CD8-positive, alpha-beta memory T cell (primary cell): ENCODE results near the gene MET. TPM values are rescaled to one million over a fixed set of nuclear protein-coding genes. Genes with fewer than 3 reads are reported as not detected.
"Not testable (repeated sequence)": the region's sequence is repeated elsewhere in the genome, so short reads cannot be mapped to it uniquely, and the experiment has no call there.

Experiments used
- CTCF ChIA-PET: fragments of 350-600 bp; sonication (Branson Sonifier 250); formaldehyde crosslinking; loops from one replicate; lab custom pipeline; 2021; ENCODE audit warnings: antibody characterized with exemption; lab: Charles Lee
- POLR2A ChIA-PET: fragments of 350-600 bp; sonication (Branson Sonifier 250); formaldehyde crosslinking; loops from one replicate; lab custom pipeline; 2021; ENCODE audit warnings: antibody characterized with exemption; lab: Charles Lee
- DNase-seq, 5 donors: peaks; one replicate each; pipeline versions ENCODE4 v3.0.0 to v3.0.0-alpha.2; 2020 to 2022; ENCODE audit warnings: mixed read lengths in 1 of 5
- H3K27ac ChIP-seq: one replicate; pipeline ENCODE4 v1.7.0; 2013; ENCODE audit warnings: low read depth, mild to moderate bottlenecking, low read length, moderate library complexity
- H3K27me3 ChIP-seq: 2 replicates; pipeline ENCODE4 v1.7.0; 2013; ENCODE audit warnings: low read length, mild to moderate bottlenecking; ENCODE audit not compliant: insufficient read depth, poor library complexity, severe bottlenecking
- H3K36me3 ChIP-seq: 2 replicates; pipeline ENCODE4 v1.7.0; 2013; ENCODE audit warnings: mild to moderate bottlenecking, low read length, moderate library complexity; ENCODE audit not compliant: insufficient read depth
- H3K4me1 ChIP-seq: 2 replicates; pipeline ENCODE4 v1.7.0; 2013; ENCODE audit warnings: mild to moderate bottlenecking, low read length, moderate library complexity; ENCODE audit not compliant: insufficient read depth
- H3K4me3 ChIP-seq: 2 replicates; pipeline ENCODE4 v1.7.0; 2013; ENCODE audit warnings: mild to moderate bottlenecking, low read length
- H3K9me3 ChIP-seq: 2 replicates; pipeline ENCODE4 v1.7.0; 2013; ENCODE audit warnings: mild to moderate bottlenecking, low read length
- H3K27ac Mint-ChIP-seq, 8 donors: one replicate each; pipeline ENCODE4 v1.8.0; 2020 to 2021; ENCODE audit warnings: mixed read lengths in 8 of 8, mild to moderate bottlenecking in 6 of 8, inconsistent platforms in 3 of 8, moderate library complexity in 3 of 8
- H3K27me3 Mint-ChIP-seq, 2 donors: one replicate each; pipeline ENCODE4 v1.8.0; 2020 to 2021; ENCODE audit warnings: mixed read lengths in 2 of 2, mild to moderate bottlenecking in 1 of 2, moderate library complexity in 1 of 2
- H3K36me3 Mint-ChIP-seq, 3 donors: one replicate each; pipeline ENCODE4 v1.8.0; 2020 to 2021; ENCODE audit warnings: mixed read lengths in 3 of 3, inconsistent platforms in 1 of 3, mild to moderate bottlenecking in 1 of 3
- H3K4me1 Mint-ChIP-seq, 3 donors: one replicate each; pipeline ENCODE4 v1.8.0; 2020 to 2021; ENCODE audit warnings: mixed read lengths in 3 of 3, inconsistent platforms in 1 of 3, mild to moderate bottlenecking in 1 of 3
- H3K4me3 Mint-ChIP-seq, 7 donors: one replicate each; pipeline ENCODE4 v1.8.0; 2020 to 2021; ENCODE audit warnings: mixed read lengths in 7 of 7, mild to moderate bottlenecking in 6 of 7, moderate library complexity in 4 of 7, inconsistent platforms in 2 of 7
- H3K9me3 Mint-ChIP-seq, 5 donors: one replicate each; pipeline ENCODE4 v1.8.0; 2020 to 2022; ENCODE audit warnings: mixed read lengths in 5 of 5, mild to moderate bottlenecking in 3 of 5, moderate library complexity in 2 of 5, inconsistent platforms in 1 of 5
- polyA plus RNA-seq: library from polyadenylated mRNA; unstranded; fragments of 300-500 nt; fragmentation: Illumina TruSeq; gene quantifications from one replicate; pipeline ENCODE4 v1.2.3, GENCODE V29; 2021
- total RNA-seq, 2 experiments: library from RNA; stranded (reverse); gene quantifications; one replicate each; pipeline ENCODE4 v1.2.3, GENCODE V29; 2021

MET gene
- total and polyA plus RNA-seq, 3 experiments from 2014 or later, result 3.1 to 4.3 TPM; not detected in 1

GRCh38 chr7:116710764-116711452, 38.9 kb downstream of the MET start:
- no peak overlapping the region for H3K27ac Mint-ChIP-seq
- H3K4me1 Mint-ChIP-seq, result no peaks in the 10 kb centered on the region
- Histone ChIP-seq H3K27ac (no peak overlapping the region), H3K27me3 (no peaks in the 10 kb centered on the region), H3K4me3 (no peak overlapping the region), H3K4me1 (no peaks in the 10 kb centered on the region), H3K36me3 (no peaks in the 10 kb centered on the region), H3K9me3 (no peaks in the 10 kb centered on the region)
- peaks cover 5 to 17% of the 10 kb centered on the region in 2 donors for H3K27me3 Mint-ChIP-seq
- no peaks in the 10 kb centered on the region for H3K9me3 Mint-ChIP-seq
- ChIA-PET POLR2A (no interaction called here), CTCF (no interaction called here)
- H3K36me3 Mint-ChIP-seq, result no peaks in the 10 kb centered on the region
- DNase-seq, result no peak
- no peak overlapping the region for H3K4me3 Mint-ChIP-seq

- POLR2A ChIA-PET, result no interaction called here
- peak overlapping the region in 1 of 8 donors; percentile 17 for H3K27ac Mint-ChIP-seq
- CTCF ChIA-PET, result no interaction called here
Observed at GRCh38 chr7:116711790-116712189, 39.8 kb downstream of the MET start.

GRCh38 chr7:116713500-116713899, 41.5 kb downstream of the MET start:
- Histone ChIP-seq H3K36me3 (no peaks in the 10 kb centered on the region), H3K4me1 (no peaks in the 10 kb centered on the region), H3K4me3 (no peak overlapping the region), H3K9me3 (no peaks in the 10 kb centered on the region), H3K27me3 (no peaks in the 10 kb centered on the region), H3K27ac (no peak overlapping the region)
- Mint-ChIP-seq H3K36me3 (no peaks in the 10 kb centered on the region), H3K4me1 (no peaks in the 10 kb centered on the region), H3K9me3 (no peaks in the 10 kb centered on the region), H3K27ac (no peak overlapping the region), H3K27me3 (peaks cover 5 to 17% of the 10 kb centered on the region in 2 donors), H3K4me3 (no peak overlapping the region)
- ChIA-PET CTCF (no interaction called here), POLR2A (no interaction called here)
- DNase-seq, result no peak

More at GRCh38 chr7:116711790-116712189, 39.8 kb downstream of the MET start:
- H3K9me3 Mint-ChIP-seq, result no peaks in the 10 kb centered on the region
- H3K36me3 Mint-ChIP-seq, result no peaks in the 10 kb centered on the region
- H3K9me3 ChIP-seq, result no peaks in the 10 kb centered on the region
- no peaks in the 10 kb centered on the region for H3K4me1 ChIP-seq
- H3K27ac ChIP-seq, result no peak overlapping the region
- no peak overlapping the region for H3K4me3 Mint-ChIP-seq
- H3K27me3 Mint-ChIP-seq, result peaks cover 5 to 17% of the 10 kb centered on the region in 2 donors
- no peak overlapping the region for H3K4me3 ChIP-seq
- no peak for DNase-seq
- H3K4me1 Mint-ChIP-seq, result no peaks in the 10 kb centered on the region
- H3K27me3 ChIP-seq, result no peaks in the 10 kb centered on the region
- no peaks in the 10 kb centered on the region for H3K36me3 ChIP-seq

- Mint-ChIP-seq H3K36me3 (no peaks in the 10 kb centered on the region), H3K4me1 (no peaks in the 10 kb centered on the region), H3K4me3 (no peak overlapping the region), H3K27me3 (peaks cover 3 to 17% of the 10 kb centered on the region in 2 donors), H3K27ac (no peak overlapping the region), H3K9me3 (no peaks in the 10 kb centered on the region)
- no peaks in the 10 kb centered on the region for H3K36me3 ChIP-seq
- H3K4me1 ChIP-seq, result no peaks in the 10 kb centered on the region
- H3K27me3 ChIP-seq, result no peaks in the 10 kb centered on the region
- no peak overlapping the region for H3K4me3 ChIP-seq
- no peak overlapping the region for H3K27ac ChIP-seq
- CTCF ChIA-PET, result no interaction called here
- DNase-seq, result no peak
- POLR2A ChIA-PET, result no interaction called here
- no peaks in the 10 kb centered on the region for H3K9me3 ChIP-seq
Observed at GRCh38 chr7:116713918-116714317, 41.9 kb downstream of the MET start.

- H3K27me3 Mint-ChIP-seq, result peaks cover 3 to 11% of the 10 kb centered on the region in 2 donors
- H3K4me3 Mint-ChIP-seq, result no peak overlapping the region
- Histone ChIP-seq H3K27me3 (no peaks in the 10 kb centered on the region), H3K27ac (no peak overlapping the region), H3K4me1 (no peaks in the 10 kb centered on the region), H3K4me3 (no peak overlapping the region), H3K36me3 (no peaks in the 10 kb centered on the region), H3K9me3 (no peaks in the 10 kb centered on the region)
- no peak overlapping the region for H3K27ac Mint-ChIP-seq
- DNase-seq, result no peak
- no peaks in the 10 kb centered on the region for H3K36me3 Mint-ChIP-seq
- H3K9me3 Mint-ChIP-seq, result no peaks in the 10 kb centered on the region
- H3K4me1 Mint-ChIP-seq, result no peaks in the 10 kb centered on the region
- CTCF ChIA-PET, result no interaction called here
- POLR2A ChIA-PET, result no interaction called here
Observed at GRCh38 chr7:116715077-116715476, 43.1 kb downstream of the MET start.

GRCh38 chr7:116717137-116717536, 45.1 kb downstream of the MET start:
- CTCF ChIA-PET, result no interaction called here
- POLR2A ChIA-PET, result no interaction called here
- Histone ChIP-seq H3K36me3 (no peaks in the 10 kb centered on the region), H3K4me1 (no peaks in the 10 kb centered on the region), H3K4me3 (no peak overlapping the region), H3K27me3 (no peaks in the 10 kb centered on the region), H3K27ac (no peak overlapping the region), H3K9me3 (no peaks in the 10 kb centered on the region)
- Mint-ChIP-seq H3K27ac (no peak overlapping the region), H3K9me3 (peaks cover 0 to 2% (median 0%) of the 10 kb centered on the region in 5 donors), H3K27me3 (peaks cover 3 to 10% of the 10 kb centered on the region in 2 donors), H3K4me3 (no peak overlapping the region), H3K4me1 (no peaks in the 10 kb centered on the region), H3K36me3 (no peaks in the 10 kb centered on the region)
- no peak for DNase-seq

GRCh38 chr7:116723959-116724529, 52.0 kb downstream of the MET start:
- H3K4me3 Mint-ChIP-seq, DNase-seq, H3K4me1 ChIP-seq, H3K9me3 ChIP-seq, CTCF ChIA-PET, H3K9me3 Mint-ChIP-seq, H3K36me3 ChIP-seq, H3K4me3 ChIP-seq, H3K27ac Mint-ChIP-seq, H3K36me3 Mint-ChIP-seq, POLR2A ChIA-PET, H3K27me3 ChIP-seq, H3K27ac ChIP-seq, H3K4me1 Mint-ChIP-seq: not testable (repeated sequence)
- H3K27me3 Mint-ChIP-seq, result peaks cover 2 to 18% of the 10 kb centered on the region in 2 donors

- CTCF ChIA-PET, result no interaction called here
Observed at GRCh38 chr7:116724560-116725231, 52.7 kb downstream of the MET start.

More at GRCh38 chr7:116724560-116725231, 52.7 kb downstream of the MET start:
- Mint-ChIP-seq H3K9me3 (peaks cover 0 to 2% (median 0%) of the 10 kb centered on the region in 5 donors), H3K4me3 (no peak overlapping the region), H3K27ac (no peak overlapping the region), H3K36me3 (no peaks in the 10 kb centered on the region), H3K4me1 (no peaks in the 10 kb centered on the region), H3K27me3 (peaks cover 2 to 22% of the 10 kb centered on the region in 2 donors)
- no peak for DNase-seq
- POLR2A ChIA-PET, result no interaction called here
- Histone ChIP-seq H3K27me3 (no peaks in the 10 kb centered on the region), H3K4me1 (no peaks in the 10 kb centered on the region), H3K9me3 (no peaks in the 10 kb centered on the region), H3K4me3 (no peak overlapping the region), H3K36me3 (no peaks in the 10 kb centered on the region), H3K27ac (no peak overlapping the region)
